ENCODE measurements around the gene MFSD1. TPM values are rescaled to one million over a fixed set of nuclear protein-coding genes. Genes with fewer than 3 reads are reported as not detected.

Gene MFSD1
- 100 to 1,000 TPM in 3 of 4 donors, 10 to 100 TPM in 1; 61.2 to 282 (median 143) TPM for total RNA-seq

- TF ChIP-seq CTCF (IDR thresholded peaks at IDR 0.05; ENCODE audit: low read depth) = no peak
These were observed at the start of gene MFSD1 for GRCh38 chr3:158801696-158802408. TSS of gene MFSD1 (plus strand) at chr3:158802054. CDS start at chr3:158802153, 99 bp downstream.

GRCh38 chr3:158753854-158754253 lies 48.0 kb upstream of the MFSD1 start:
- TF ChIP-seq CTCF (IDR thresholded peaks at IDR 0.05; ENCODE audit: low read depth) = no peak

- no peak for TF ChIP-seq CTCF (IDR thresholded peaks at IDR 0.05; ENCODE audit: low read depth)
These were observed 46.4 kb upstream of the MFSD1 start for GRCh38 chr3:158755421-158755820.

GRCh38 chr3:158761350-158761749 lies 40.5 kb upstream of the MFSD1 start:
- TF ChIP-seq CTCF (IDR thresholded peaks at IDR 0.05; ENCODE audit: low read depth) = no peak

GRCh38 chr3:158762701-158763100 lies 39.2 kb upstream of the MFSD1 start:
- no peak for TF ChIP-seq CTCF (IDR thresholded peaks at IDR 0.05; ENCODE audit: low read depth)

- TF ChIP-seq CTCF (IDR thresholded peaks at IDR 0.05; ENCODE audit: low read depth) = no peak
These were observed 38.4 kb upstream of the MFSD1 start for GRCh38 chr3:158763421-158763820.

GRCh38 chr3:158765518-158766205 lies 36.2 kb upstream of the MFSD1 start:
- TF ChIP-seq CTCF (IDR thresholded peaks at IDR 0.05; ENCODE audit: low read depth) = no peak
